Neural progenitor cell (in vitro differentiated cells): ENCODE measurements around the gene LYZL2.

Experiments
- EZH2 ChIP-seq: fragments of 200-600 bp; sonication (generic); IDR thresholded peaks from 2 replicates; pipeline ENCODE4 v1.6.1; 2017; ENCODE audit warnings: antibody characterized with exemption, mild to moderate bottlenecking, moderate library complexity
- EZH2phosphoT487 ChIP-seq: fragments of 200-600 bp; sonication (generic); IDR thresholded peaks from 2 replicates; pipeline ENCODE4 v1.6.1; 2017; ENCODE audit warnings: antibody characterized with exemption
- TF ChIP-seq, protein P1 (sequence below): fragments of 200-600 bp; sonication (generic); IDR thresholded peaks from 2 replicates; pipeline ENCODE4 v1.5.1; 2017; ENCODE audit warnings: antibody characterized with exemption, mild to moderate bottlenecking

DNA sequence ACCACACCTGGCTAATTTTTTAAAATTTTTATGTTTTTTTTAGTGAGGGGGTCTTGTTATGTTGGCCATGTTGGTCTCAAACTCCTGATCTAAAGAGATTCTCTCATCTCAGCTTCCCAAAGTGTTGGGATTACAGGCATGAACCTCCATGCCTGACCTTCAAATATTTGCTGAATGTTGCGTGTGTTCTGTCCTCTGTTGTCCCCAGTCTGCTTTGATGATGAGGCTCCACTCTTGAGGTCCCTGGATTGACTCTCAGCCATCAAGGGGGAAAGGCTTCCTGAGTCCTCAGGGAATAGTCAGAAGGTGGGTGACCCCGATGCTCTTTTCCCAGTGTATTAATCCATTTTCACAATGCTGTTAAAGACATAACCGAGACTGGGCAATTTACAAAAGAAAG lies 26.0 kb downstream of the LYZL2 start:
- TF ChIP-seq, protein P1, sequence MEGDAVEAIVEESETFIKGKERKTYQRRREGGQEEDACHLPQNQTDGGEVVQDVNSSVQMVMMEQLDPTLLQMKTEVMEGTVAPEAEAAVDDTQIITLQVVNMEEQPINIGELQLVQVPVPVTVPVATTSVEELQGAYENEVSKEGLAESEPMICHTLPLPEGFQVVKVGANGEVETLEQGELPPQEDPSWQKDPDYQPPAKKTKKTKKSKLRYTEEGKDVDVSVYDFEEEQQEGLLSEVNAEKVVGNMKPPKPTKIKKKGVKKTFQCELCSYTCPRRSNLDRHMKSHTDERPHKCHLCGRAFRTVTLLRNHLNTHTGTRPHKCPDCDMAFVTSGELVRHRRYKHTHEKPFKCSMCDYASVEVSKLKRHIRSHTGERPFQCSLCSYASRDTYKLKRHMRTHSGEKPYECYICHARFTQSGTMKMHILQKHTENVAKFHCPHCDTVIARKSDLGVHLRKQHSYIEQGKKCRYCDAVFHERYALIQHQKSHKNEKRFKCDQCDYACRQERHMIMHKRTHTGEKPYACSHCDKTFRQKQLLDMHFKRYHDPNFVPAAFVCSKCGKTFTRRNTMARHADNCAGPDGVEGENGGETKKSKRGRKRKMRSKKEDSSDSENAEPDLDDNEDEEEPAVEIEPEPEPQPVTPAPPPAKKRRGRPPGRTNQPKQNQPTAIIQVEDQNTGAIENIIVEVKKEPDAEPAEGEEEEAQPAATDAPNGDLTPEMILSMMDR, result no peak
- TF ChIP-seq EZH2, result no peak
- no peak for TF ChIP-seq EZH2phosphoT487
